AG09309 (cell line): ENCODE measurements around the gene INTS14.

Source experiments
- DNase-seq: peaks from one replicate; pipeline ENCODE4 v3.0.0-alpha.2; 2010; ENCODE audit warnings: low read depth
- H3K4me3 ChIP-seq: 2 replicates; pipeline ENCODE4 v1.5.1; 2011; ENCODE audit warnings: mild to moderate bottlenecking, low read depth, low read length, moderate library complexity; ENCODE audit not compliant: control insufficient read depth
- CTCF ChIP-seq: IDR thresholded peaks from 2 replicates; pipeline ENCODE4 v1.5.1; 2011; ENCODE audit warnings: mild to moderate bottlenecking, low read depth, low read length, inconsistent platforms; ENCODE audit not compliant: insufficient read depth, control insufficient read depth; ENCODE audit errors: missing control alignments

The INTS14 gene

GRCh38 chr15:65587094-65587493 is 23.8 kb downstream of the INTS14 start:
- DNase-seq, result no peak

GRCh38 chr15:65584241-65584640 is 26.7 kb downstream of the INTS14 start:
- no peak for DNase-seq
- H3K4me3 ChIP-seq, result no peak overlapping the region
- TF ChIP-seq CTCF, result no peak

More at GRCh38 chr15:65587094-65587493, 23.8 kb downstream of the INTS14 start:
- no peak for TF ChIP-seq CTCF
- no peak overlapping the region for H3K4me3 ChIP-seq

GRCh38 chr15:65583701-65584100 is 27.2 kb downstream of the INTS14 start:
- TF ChIP-seq CTCF, result no peak
- no peak for DNase-seq
- no peak overlapping the region for H3K4me3 ChIP-seq

GRCh38 chr15:65580287-65580686 is 30.6 kb downstream of the INTS14 start:
- DNase-seq, result peak; percentile 31

GRCh38 chr15:65579762-65580161 is 31.2 kb downstream of the INTS14 start:
- no peak overlapping the region for H3K4me3 ChIP-seq
- TF ChIP-seq CTCF, result no peak
- DNase-seq, result no peak

More at GRCh38 chr15:65580287-65580686, 30.6 kb downstream of the INTS14 start:
- H3K4me3 ChIP-seq, result no peak overlapping the region
- no peak for TF ChIP-seq CTCF

- no peak overlapping the region for H3K4me3 ChIP-seq
- no peak for DNase-seq
- TF ChIP-seq CTCF, result no peak
Measured at GRCh38 chr15:65578904-65579728, 31.8 kb downstream of the INTS14 start.
